ENCODE data around the gene WWTR1. TPM values are rescaled to one million over a fixed set of nuclear protein-coding genes. Genes with fewer than 3 reads are reported as not detected.

Gene WWTR1
- total RNA-seq, 1 experiment from 2014 or later, result 48.2 TPM

DNA sequence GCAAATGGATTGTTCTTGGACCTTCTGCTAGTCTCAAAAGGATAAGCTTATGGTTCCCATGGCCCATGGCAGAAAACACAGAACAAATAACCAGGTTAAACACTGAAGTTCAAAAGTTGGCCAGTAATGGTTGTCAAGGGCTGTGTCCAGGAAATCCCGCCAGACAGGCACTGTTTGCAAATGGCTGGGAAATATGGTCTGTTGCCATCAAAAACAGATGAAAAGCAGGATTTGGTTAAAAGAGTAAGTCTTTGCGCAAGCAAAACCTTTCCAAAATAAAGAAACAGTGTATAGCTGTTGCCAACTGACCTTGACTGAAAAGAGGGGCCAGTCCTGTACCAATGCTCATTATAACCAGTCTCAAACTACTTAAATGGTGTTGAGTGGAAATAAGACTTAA is 58.6 kb downstream of the WWTR1 start:
- DNase-seq (ENCODE audit: extremely low read depth, low read depth), result no peak

DNA sequence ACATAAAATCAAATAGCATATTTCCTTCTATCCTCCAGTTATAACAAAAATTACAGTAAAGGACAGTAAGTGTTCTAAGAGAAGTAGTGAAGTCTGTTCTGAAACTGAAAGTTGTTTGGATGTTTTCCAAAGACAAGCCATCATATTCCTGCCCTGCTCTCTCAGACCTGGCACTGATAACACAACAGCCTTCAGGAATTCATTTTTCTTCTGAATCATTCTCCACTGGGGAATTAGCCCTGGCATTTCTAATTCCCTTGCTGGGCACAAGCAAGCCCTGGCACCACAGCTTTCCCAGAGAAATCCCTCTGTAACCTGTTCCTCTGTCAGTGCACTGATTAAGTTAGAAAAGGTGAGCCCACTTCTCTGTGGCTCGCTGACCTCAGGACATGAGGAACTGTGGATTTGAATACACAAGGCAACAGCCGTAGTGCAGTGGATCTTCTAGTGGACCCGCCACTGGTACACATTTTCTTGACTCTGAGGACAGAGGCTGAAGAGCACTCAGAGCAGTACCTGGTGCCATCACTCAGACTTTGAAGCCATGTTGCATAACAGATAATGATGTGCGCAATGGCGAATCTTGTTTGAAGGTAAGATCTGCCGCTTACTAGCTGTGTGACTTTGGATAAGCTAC is 61.6 kb downstream of the WWTR1 start:
- no peak for DNase-seq (ENCODE audit: extremely low read depth, low read depth)

DNA sequence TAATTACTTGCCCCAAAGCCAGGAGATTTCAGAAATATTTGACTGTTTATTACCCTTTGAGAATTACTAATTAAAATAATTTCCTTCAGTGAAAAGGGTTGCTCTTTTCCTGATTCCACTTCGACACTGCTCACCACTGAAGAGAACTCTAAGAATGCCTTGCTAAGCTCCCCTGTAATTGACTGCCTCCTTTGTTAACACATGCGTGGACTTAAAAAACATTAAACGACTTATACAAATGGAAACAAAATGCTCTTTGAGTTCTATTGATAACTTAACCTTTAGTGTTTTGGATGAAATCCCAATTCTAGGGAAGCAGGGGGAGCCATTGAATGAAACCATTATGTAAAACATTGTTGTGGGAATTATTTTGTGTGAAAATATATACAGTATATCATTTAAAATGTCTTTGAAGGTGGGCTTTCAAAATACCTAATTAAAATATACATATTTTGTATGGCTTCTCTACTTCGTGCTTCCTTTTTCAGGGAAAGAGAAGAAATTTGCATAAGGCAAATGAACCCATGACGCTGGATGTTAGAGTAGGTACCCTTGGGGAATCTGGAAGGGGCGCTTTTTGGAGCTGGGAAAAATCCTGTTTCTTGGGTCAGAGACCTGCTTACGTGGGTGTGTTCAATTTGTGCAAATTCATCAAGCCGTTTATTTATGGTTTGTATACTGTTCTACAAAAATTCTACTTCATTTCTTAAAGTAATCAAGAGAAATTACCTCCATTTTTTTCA is 64.2 kb downstream of the WWTR1 start:
- DNase-seq (ENCODE audit: extremely low read depth, low read depth), result no peak

DNA sequence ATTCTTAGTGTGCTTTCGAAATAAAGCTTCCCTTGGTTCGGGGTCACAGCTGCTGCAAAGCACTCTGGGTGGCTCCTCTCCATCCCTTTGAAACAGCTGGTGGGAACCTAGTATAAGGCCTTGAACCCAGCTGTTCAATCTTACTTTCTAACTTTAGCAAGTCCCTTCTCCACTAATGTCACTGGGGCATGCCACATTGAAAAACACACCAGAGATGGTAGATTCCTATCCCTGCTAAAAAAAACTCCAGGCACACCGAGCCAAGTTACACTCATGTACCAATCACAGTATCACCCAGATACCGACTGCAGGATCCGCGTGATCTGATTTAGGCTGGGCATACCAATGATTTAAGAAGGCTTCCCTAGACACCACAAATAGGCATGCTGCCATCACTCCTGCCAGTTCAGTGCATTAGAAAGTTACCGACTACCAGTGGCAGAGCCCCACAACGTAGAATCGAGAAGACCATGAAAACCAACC is 65.0 kb downstream of the WWTR1 start:
- no peak for DNase-seq (ENCODE audit: extremely low read depth, low read depth)

DNA sequence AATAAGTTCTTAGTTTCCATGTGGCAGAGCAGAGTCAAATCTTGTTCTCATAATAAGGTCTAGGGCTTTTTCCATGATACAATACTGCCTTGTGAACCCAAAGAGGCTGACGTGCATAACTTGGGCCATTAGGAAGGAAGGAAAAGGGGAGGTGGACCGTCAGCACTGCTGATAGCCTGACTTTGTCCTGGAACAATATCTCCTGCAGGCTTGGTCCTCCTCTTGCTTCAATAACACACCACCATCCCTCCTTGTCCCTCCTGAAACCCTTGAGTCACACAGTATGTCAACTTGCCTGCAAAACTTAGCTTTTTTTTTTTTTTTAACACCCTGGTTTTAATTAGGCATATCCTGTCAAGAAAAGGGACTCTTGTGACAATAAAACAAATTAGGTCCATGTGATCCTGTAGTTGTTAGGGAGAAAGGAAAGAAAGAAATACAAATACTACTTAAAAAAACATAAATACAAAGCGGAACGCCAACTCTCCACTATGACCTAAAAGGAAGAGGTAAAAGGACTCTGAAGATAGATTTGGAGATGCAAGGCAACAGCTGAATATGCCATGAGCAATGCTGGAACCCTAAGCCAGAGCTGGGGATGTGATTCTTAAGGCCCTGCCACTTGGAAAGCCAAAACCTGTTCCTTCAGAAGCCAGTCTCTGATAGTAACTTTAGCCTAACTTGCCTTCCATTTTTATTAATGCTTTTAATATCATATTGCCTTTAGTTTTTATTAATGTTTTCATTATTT is 67.0 kb downstream of the WWTR1 start:
- DNase-seq (ENCODE audit: extremely low read depth, low read depth), result no peak

DNA sequence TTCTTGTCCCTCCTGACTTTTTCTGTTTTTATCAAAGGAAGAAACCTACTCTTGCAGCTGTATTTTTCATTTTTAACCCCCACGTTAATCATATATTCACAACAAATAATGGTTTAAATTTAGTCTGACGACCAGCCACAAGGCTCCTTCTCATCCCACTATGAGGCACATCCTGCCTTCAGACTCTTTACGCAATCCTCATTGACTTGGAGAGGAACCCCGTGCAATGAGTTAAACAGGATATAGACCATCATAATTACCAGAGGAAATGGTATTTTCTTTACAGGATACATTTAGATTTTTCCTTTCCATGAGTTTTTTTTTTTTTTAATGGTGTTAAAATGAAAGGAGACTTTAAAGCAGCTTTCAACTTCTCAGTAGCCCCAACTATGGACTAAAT is 68.5 kb downstream of the WWTR1 start:
- no peak for DNase-seq (ENCODE audit: extremely low read depth, low read depth)

DNA sequence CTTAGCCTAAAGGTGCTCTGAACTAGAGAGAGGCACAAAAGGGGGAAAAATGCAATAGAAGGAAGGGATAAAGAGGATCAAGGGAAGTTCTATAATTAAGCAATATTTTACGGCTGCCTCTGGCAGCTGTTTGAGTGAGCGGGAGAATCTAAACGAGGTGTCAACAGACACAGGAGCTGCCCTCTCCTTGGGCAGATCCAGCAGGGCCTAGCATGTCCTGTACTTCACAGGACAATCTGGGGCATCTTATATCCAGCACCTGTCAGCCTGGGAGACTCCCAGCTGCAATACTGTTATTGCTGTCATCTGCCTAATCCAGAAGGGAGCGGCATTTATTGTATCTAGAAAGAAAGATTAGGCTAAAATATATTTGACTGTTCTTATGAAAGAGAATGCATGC is 68.9 kb downstream of the WWTR1 start:
- no peak for DNase-seq (ENCODE audit: extremely low read depth, low read depth)

DNA sequence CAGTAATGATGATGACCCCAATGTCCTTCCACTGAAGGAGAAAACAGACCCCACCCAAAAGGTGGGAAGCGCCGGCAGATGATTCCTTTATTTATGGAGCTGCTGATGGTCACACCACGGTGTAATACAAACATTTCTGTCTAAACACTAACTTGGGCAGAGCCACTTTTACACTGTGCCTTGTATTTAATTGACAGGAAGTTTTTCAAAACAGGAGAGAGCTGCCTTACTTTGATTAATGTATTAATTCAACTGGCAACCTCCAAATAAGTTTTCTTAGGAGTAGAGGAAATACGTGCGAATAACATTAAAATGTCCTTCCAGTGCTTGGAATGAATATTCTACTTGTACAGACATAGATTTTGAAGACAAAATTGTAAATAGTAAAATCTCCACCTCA is 70.4 kb downstream of the WWTR1 start:
- DNase-seq (ENCODE audit: extremely low read depth, low read depth), result no peak

DNA sequence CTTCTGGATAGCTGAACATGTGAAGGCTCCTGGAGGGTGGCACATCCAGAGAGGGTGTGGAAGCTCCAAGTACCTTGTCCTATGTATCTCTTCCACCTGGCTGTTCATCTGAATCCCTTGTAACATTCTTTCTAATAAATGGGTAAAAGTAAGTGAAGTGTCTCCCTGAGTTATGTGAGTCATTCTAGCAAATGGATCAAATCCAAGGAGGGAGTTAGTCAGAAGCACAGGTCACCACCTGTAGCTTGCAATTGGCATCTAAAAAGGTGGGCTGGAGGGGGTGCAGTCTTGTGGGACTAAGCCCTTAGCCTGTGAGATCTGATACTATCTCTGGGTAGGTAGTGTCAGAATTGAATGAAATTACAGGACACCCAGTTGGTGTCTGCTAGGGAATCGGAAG is 71.0 kb downstream of the WWTR1 start:
- no peak for DNase-seq (ENCODE audit: extremely low read depth, low read depth)

DNA sequence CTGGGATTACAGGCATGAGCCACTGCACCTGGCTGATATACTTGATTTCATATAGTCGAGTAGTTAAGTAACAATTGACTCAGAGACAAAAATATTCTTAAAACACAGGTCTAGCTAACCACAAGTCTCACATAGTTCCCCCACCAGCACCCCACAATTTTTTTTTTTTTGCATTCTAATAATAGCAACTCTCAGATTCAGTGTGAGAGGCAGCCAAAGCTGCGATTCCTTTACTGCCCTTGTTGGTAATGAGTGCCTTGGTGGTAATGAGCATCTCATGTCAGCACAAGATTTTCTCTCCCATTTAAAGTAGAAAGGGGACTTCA is 72.5 kb downstream of the WWTR1 start:
- no peak for DNase-seq (ENCODE audit: extremely low read depth, low read depth)

DNA sequence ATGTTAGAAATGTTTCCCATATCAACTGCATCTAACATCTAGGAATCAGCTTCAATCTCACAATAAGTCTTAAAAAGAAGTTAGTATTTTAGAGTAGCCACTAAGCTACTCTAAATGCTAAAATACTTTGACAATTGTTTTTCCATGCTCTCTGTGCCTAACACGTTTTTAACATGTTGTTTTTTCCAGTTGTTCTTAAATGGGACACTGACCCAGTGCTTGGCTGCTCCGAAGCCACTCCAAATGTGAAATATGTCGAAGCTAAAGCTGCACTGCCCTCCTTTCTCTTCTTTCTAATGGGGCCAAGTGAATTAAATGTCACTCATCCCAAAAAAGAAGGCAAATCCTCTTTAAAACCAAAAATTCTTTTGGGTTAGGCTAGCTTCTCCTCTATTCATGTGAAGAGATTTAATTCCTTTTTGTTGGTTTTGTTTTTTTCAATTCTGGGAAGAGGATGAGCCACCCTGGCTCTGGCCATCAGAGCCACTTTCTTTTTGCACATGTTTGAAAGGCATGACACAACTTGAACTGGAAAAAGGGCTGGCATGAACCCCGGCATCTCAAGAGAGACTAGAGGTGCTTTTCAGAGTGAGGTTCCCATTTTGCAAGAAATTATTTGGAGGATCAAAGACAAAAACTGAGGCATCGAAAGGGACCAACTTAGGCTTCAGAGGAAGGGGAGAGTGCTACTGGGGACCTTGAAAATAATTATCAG is 73.7 kb downstream of the WWTR1 start:
- DNase-seq (ENCODE audit: extremely low read depth, low read depth), result no peak

DNA sequence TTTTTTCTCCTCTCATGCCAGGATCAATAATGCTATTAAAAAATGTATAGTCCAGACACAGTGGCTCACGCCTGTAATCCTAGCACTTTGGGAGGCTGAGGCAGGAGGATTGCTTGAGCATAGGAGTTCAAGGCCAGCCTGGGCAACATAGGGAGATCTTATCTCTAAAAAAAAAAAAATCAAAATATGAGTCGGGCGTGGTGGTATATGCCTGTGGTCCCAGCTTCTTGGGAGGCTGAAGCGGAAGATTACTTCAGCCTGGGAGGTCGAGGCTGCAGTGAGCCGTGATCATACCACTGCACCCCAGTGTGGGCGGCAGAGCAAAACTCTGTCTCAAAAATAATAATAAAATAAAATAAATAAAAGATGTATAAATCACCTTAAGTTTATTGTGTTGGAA is 75.4 kb downstream of the WWTR1 start:
- DNase-seq (ENCODE audit: extremely low read depth, low read depth), result no peak

DNA sequence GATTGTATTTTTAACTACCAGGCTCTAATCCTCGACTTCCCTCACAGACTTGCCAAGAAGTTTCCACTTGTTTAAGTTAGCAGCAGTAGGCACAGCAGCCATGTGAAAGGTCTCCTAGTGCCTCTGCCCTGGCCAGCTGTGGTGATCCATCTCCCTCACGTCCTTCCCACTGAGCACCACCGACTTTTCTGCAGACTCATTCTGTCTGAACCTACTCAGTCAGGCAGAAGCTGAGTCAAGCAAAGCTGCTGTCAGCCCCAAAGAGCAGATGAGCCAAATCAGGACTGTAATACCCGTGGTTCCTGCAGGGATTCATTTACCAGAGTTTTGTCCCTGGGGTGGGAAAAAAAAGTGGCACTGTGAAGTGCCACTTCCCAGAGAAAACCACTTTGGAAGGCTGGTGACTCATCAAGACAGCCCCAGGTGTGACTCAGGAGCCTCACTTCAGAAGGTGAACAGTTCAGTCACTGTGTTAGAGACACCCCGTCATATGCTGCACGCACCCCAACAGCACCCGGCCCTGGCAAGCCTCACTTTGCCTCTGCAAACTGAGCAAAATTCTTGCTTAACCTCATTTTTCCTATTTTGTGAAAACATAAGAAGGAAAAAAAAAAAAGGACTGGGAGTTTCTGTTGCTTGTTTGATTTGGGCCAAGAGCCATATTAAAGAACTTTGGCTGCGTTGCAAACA is 76.0 kb downstream of the WWTR1 start:
- peak; percentile 94 for DNase-seq (ENCODE audit: extremely low read depth, low read depth)

DNA sequence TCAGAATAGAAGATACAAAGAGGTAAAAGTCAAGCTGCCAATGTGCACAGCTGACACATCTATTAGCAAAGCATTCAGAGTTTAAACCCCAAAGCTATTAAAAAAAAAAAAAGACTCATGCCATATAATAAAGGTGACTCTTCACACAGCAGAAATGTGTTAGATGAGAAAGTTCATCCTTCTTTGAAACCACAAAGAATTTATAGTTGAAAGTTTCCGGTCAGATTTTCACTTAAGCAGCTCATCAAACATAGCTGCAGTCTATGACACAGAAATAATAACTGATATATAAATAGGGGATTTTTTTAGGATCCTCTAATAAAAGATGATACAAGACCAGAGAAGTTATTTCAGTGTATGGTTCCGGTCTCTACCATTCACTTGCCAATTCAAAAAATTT is 76.6 kb downstream of the WWTR1 start:
- DNase-seq (ENCODE audit: extremely low read depth, low read depth), result no peak

DNA sequence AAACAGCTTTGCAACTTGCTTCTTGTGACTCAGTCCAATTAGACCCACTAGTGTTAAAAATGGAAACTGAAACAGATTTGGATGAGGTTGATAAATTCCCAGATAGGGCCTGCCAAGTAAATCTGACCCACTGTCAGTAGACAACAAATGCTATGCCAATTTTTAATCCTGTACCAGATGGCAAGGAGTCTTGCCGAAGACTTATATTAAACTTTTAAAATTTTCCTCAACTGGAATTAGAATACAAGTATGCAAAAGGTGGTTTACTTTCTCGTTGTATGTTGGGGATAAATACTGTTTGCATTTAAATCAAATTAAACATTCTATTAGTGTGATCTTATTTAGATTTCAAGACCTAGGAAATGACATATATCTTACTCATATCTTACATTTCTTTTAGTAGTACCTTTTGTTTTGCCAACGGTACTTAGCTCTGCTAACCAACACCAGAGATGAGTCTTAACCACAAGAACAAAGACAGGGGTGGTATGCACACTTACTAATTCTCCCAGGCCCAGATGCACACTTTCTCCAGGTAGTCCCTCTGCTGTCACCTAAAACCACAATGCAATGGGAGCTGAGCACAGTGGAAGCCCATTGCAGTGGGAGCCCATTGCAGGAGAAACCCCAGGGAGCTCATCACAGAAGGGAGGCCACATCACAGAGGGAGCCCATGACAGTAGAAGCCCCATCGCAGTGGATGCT is 77.8 kb downstream of the WWTR1 start:
- no peak for DNase-seq (ENCODE audit: extremely low read depth, low read depth)

DNA sequence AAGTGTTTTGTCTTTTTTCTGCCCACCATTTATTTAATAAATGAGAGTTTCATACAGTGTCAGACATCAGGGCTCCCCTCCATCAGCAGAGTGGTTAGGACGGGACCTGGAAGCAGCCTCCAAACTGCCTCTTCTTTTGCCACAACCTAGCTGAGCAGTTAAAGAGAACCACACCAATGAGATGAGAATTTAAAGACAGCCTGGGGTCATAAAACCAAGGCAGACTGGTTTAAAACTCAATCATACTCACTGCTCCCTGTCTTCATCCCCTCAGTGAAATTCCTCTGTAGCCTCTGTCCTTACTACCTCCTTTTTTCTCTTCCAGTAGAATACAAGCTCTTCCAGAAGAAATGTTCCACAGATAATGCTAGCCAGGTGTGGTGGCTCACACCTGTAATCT is 78.7 kb downstream of the WWTR1 start:
- DNase-seq (ENCODE audit: extremely low read depth, low read depth), result no peak

DNA sequence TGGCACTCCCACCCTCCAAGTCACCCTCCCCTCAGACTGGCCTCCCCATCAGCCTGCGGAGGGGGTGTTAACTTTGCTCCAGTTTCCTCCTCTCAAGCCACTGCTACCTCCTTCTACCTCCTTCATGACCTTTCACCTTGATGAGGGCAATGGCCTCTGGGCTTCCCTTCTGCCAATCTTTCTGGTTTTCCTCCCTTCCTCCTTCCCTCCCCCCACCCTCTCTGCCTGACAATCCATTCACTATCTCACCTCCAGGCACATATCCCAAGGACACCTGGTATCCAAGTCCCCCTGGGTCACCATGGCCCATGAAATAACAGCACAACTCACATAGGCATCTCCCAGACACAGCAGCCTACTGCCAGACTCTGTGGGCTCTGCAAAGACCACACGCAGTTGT is 80.0 kb downstream of the WWTR1 start:
- DNase-seq (ENCODE audit: extremely low read depth, low read depth), result no peak

DNA sequence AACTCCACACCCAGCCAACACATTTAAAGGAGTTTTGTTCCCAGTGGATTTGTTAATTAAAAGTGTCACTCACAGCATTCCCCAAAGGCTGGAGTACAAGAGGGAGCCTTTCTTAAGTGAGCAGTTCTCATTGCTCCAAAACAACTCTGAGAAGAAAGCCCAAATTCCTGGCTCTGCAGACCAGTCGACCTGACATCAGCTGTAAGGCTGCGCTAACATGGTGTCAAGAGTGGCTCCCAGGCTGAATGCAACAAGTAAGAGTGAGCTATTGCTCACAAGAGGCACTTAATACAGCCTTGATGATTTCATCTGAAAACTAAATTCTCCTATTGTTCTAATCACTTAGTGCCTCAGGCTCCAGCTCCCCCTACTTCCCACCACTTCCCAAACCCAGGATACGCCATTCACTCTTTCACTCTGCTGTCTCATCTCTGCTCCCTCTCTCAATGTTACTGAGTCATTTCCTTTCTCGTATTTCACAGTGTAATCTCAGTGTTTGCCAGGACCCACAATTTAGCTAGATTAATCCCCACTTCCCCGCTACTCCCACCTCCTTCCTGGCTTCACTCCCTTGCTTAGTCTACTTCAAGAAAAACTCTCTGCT is 81.8 kb downstream of the WWTR1 start:
- DNase-seq (ENCODE audit: extremely low read depth, low read depth), result peak; percentile 96

DNA sequence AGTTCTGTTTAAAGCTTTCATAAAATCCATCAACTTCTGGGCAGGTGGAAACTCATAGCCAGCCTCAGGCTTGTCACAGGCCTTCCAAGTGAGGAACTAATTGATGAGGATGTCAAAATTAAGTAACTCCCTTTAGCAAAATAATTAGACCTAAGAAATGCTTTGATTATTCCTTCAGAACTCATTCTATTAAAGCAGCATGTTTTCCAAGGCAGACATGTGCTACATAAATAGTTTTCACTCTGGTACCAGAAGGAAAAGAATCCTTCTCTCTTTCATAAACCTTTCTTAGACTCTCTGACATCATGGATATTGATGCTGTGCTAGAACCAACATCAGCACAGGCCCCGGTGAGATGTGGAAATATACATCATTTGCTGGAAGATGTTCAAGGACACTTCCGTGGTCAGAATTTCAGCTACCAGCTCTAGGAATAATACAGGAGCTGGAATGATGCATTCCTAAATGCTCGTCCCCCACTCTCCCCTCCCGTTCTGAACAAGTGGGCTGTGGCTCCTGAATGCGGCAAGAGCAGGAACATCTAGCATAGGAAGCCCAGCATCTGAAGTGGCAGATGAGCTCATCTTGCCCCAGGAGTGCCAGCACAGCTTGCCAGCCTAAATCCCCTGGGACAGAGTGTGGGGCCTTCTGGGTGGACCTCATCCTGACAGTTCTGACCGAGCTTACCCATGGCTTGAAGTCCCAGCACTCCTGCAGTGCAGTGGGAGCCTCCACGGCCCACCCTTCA is 82.4 kb downstream of the WWTR1 start:
- DNase-seq (ENCODE audit: extremely low read depth, low read depth), result peak; percentile 96

All from NCI-H460 (cell line).